Bronchial epithelial cell (primary cell): Measurements from ENCODE around the gene ACAT2. TPM values are rescaled to one million over a fixed set of nuclear protein-coding genes. Genes with fewer than 3 reads are reported as not detected.
"Not testable (repeated sequence)": the region's sequence is repeated elsewhere in the genome, so short reads cannot be mapped to it uniquely, and the experiment has no call there.

Experiments
- DNase-seq: peaks from one replicate; pipeline ENCODE4 v3.0.0-alpha.2; 2010; ENCODE audit warnings: low read depth
- FAIRE-seq: peaks from 2 replicates; lab custom pipeline; 2011; peaks lifted over from hg19 to GRCh38; lab: Jason Lieb, UNC
- H3K27me3 ChIP-seq: 2 replicates; pipeline ENCODE4 v1.5.1; 2011; ENCODE audit warnings: low read length; ENCODE audit not compliant: control insufficient read depth, insufficient read depth
- H3K36me3 ChIP-seq: 2 replicates; pipeline ENCODE4 v1.5.1; 2011; ENCODE audit warnings: low read length; ENCODE audit not compliant: control insufficient read depth, insufficient read depth
- H3K4me3 ChIP-seq: 2 replicates; pipeline ENCODE4 v1.5.1; 2011; ENCODE audit warnings: mild to moderate bottlenecking, low read depth, low read length, control low read depth
- total RNA-seq: library from RNA; depleted of rRNA; stranded (reverse); fragments of >200 nt; gene quantifications from 2 replicates; pipeline ENCODE4 v1.2.1, GENCODE V29; 2014
- TF ChIP-seq, protein P1 (sequence below): IDR thresholded peaks from 2 replicates; pipeline ENCODE4 v1.5.1; 2011; ENCODE audit warnings: mild to moderate bottlenecking, moderate library complexity, low read length, control low read depth, inconsistent platforms; ENCODE audit not compliant: insufficient read depth, severe bottlenecking

Gene ACAT2
- total RNA-seq, 1 donor from 2014 or later, result 42.9 TPM

- no peak for FAIRE-seq
- Histone ChIP-seq H3K36me3 (no peaks in the 10 kb centered on the region), H3K27me3 (peaks cover 4% of the 10 kb centered on the region), H3K4me3 (no peak overlapping the region)
- DNase-seq, result no peak
- TF ChIP-seq, protein P1, sequence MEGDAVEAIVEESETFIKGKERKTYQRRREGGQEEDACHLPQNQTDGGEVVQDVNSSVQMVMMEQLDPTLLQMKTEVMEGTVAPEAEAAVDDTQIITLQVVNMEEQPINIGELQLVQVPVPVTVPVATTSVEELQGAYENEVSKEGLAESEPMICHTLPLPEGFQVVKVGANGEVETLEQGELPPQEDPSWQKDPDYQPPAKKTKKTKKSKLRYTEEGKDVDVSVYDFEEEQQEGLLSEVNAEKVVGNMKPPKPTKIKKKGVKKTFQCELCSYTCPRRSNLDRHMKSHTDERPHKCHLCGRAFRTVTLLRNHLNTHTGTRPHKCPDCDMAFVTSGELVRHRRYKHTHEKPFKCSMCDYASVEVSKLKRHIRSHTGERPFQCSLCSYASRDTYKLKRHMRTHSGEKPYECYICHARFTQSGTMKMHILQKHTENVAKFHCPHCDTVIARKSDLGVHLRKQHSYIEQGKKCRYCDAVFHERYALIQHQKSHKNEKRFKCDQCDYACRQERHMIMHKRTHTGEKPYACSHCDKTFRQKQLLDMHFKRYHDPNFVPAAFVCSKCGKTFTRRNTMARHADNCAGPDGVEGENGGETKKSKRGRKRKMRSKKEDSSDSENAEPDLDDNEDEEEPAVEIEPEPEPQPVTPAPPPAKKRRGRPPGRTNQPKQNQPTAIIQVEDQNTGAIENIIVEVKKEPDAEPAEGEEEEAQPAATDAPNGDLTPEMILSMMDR, result no peak
Measured at GRCh38 chr6:159823953-159824352, 62.1 kb downstream of the ACAT2 start.

GRCh38 chr6:159824690-159825089 is 62.8 kb downstream of the ACAT2 start:
- not testable (repeated sequence) for DNase-seq, H3K4me3 ChIP-seq, H3K36me3 ChIP-seq, H3K27me3 ChIP-seq, FAIRE-seq

- H3K27me3 ChIP-seq, result no peaks in the 10 kb centered on the region
- no peak overlapping the region for H3K4me3 ChIP-seq
- no peak for DNase-seq
- no peaks in the 10 kb centered on the region for H3K36me3 ChIP-seq
- no peak for FAIRE-seq
- TF ChIP-seq, protein P1, result no peak
Measured at GRCh38 chr6:159826004-159826403, 64.2 kb downstream of the ACAT2 start.

GRCh38 chr6:159826968-159827647 is 65.3 kb downstream of the ACAT2 start:
- Histone ChIP-seq H3K36me3 (no peaks in the 10 kb centered on the region), H3K27me3 (no peaks in the 10 kb centered on the region), H3K4me3 (no peak overlapping the region)
- TF ChIP-seq, protein P1, result no peak
- FAIRE-seq (no peak), DNase-seq (no peak)

DNA sequence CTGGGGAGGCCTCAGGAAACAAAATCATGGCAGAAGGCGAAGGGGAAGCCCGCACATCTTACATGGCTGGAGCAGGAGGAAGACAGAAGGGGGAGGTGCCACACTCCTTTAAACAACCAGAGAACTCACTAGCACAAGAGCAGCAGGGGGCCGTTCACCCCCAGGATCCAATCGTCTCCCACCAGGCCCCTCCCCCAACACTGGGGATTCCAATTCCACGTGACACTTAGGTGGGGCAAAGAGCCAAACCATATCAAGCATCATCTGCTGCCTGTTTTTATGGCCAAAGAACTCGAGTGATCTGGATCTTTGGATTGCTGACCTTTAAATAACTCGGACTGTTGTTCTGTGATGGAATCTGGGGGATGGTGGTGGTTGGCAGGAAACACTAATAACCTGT is 66.2 kb downstream of the ACAT2 start:
- TF ChIP-seq, protein P1, result no peak
- Histone ChIP-seq H3K4me3 (no peak overlapping the region), H3K27me3 (no peaks in the 10 kb centered on the region), H3K36me3 (no peaks in the 10 kb centered on the region)
- no peak for FAIRE-seq
- no peak for DNase-seq

Other genes with a start within 250 kb of the ACAT2 start
- 62.5 and 71.3 TPM in 2 replicates for gene SOD2, start 68.8 kb upstream of the ACAT2 start, total RNA-seq
- 115 and 125 TPM in 2 replicates for gene WTAP, start 34.5 kb upstream of the ACAT2 start, total RNA-seq
- gene TCP1, start 27.6 kb downstream of the ACAT2 start, total RNA-seq, result 150 and 202 TPM in 2 replicates
- gene MRPL18, start 28.4 kb downstream of the ACAT2 start, total RNA-seq, result 59.8 and 63.8 TPM in 2 replicates
- gene PNLDC1, start 38.2 kb downstream of the ACAT2 start, total RNA-seq, result 0.13 and 0.26 TPM in 2 replicates
- not detected in 2 replicates for gene MAS1, start 128.9 kb downstream of the ACAT2 start, total RNA-seq
- gene IGF2R, start 207.0 kb downstream of the ACAT2 start, total RNA-seq, result 109 and 220 TPM in 2 replicates